Stomach smooth muscle (tissue), 2 donors: ENCODE measurements around the gene NDFIP2.
"Not testable (repeated sequence)": the region's sequence is repeated elsewhere in the genome, so short reads cannot be mapped to it uniquely, and the experiment has no call there.

ENCODE experiments used
- H3K27ac ChIP-seq: one replicate; pipeline ENCODE4 v1.7.0; 2013; ENCODE audit warnings: mild to moderate bottlenecking, low read length, inconsistent platforms
- H3K27me3 ChIP-seq, 2 donors: one replicate each; pipeline ENCODE4 v1.7.0; 2013; ENCODE audit warnings: low read length in 2 of 2; ENCODE audit not compliant: insufficient read depth in 2 of 2, control insufficient read depth in 1 of 2
- H3K36me3 ChIP-seq, 2 donors: one replicate each; pipeline ENCODE4 v1.7.0; 2013; ENCODE audit warnings: low read length in 2 of 2; ENCODE audit not compliant: control insufficient read depth in 2 of 2, insufficient read depth in 2 of 2
- H3K4me1 ChIP-seq: one replicate; pipeline ENCODE4 v1.7.0; 2013; ENCODE audit warnings: low read length; ENCODE audit not compliant: control insufficient read depth, insufficient read depth
- H3K4me3 ChIP-seq, 2 donors: one replicate each; pipeline ENCODE4 v1.7.0; 2013; ENCODE audit warnings: low read length in 2 of 2
- H3K9ac ChIP-seq, 2 donors: one replicate each; pipeline ENCODE4 v1.7.0; 2013; ENCODE audit warnings: low read length in 2 of 2, mild to moderate bottlenecking in 1 of 2
- H3K9me3 ChIP-seq, 2 donors: one replicate each; pipeline ENCODE4 v1.7.0; 2013; ENCODE audit warnings: low read length in 2 of 2; ENCODE audit not compliant: control insufficient read depth in 2 of 2
- donor health status: healthy.
- donor health status: Pancreatic carcinoma.

NDFIP2 gene

GRCh38 chr13:79591493-79591892 lies 110.5 kb downstream of the NDFIP2 start:
- Histone ChIP-seq H3K4me1 (no peaks in the 10 kb centered on the region), H3K9ac (no peak overlapping the region), H3K27ac (no peak overlapping the region), H3K27me3 (no peaks in the 10 kb centered on the region), H3K4me3 (no peak overlapping the region), H3K36me3 (no peaks in the 10 kb centered on the region), H3K9me3 (peaks cover 0 to 2% of the 10 kb centered on the region in 2 donors)

GRCh38 chr13:79593121-79593520 lies 112.2 kb downstream of the NDFIP2 start:
- Histone ChIP-seq H3K27me3 (no peaks in the 10 kb centered on the region), H3K4me1 (no peaks in the 10 kb centered on the region)

GRCh38 chr13:79593641-79594275 lies 112.8 kb downstream of the NDFIP2 start:
- H3K27ac ChIP-seq: no peak overlapping the region
- peaks cover 0 to 2% of the 10 kb centered on the region in 2 donors for H3K9me3 ChIP-seq
- no peaks in the 10 kb centered on the region for H3K4me1 ChIP-seq
- no peaks in the 10 kb centered on the region for H3K27me3 ChIP-seq
- H3K9ac ChIP-seq: no peak overlapping the region
- no peak overlapping the region for H3K4me3 ChIP-seq
- no peaks in the 10 kb centered on the region for H3K36me3 ChIP-seq

More at GRCh38 chr13:79593121-79593520, 112.2 kb downstream of the NDFIP2 start:
- Histone ChIP-seq H3K9ac (no peak overlapping the region), H3K4me3 (no peak overlapping the region), H3K36me3 (no peaks in the 10 kb centered on the region), H3K27ac (no peak overlapping the region), H3K9me3 (peaks cover 0 to 2% of the 10 kb centered on the region in 2 donors)

GRCh38 chr13:79600146-79600545 lies 119.2 kb downstream of the NDFIP2 start:
- not testable (repeated sequence) for H3K9me3 ChIP-seq, H3K4me1 ChIP-seq, H3K36me3 ChIP-seq, H3K27ac ChIP-seq, H3K4me3 ChIP-seq, H3K9ac ChIP-seq, H3K27me3 ChIP-seq

- Histone ChIP-seq H3K36me3 (no peaks in the 10 kb centered on the region), H3K4me1 (no peaks in the 10 kb centered on the region), H3K4me3 (no peak overlapping the region), H3K9ac (no peak overlapping the region), H3K27ac (no peak overlapping the region), H3K9me3 (no peaks in the 10 kb centered on the region), H3K27me3 (no peaks in the 10 kb centered on the region)
These were observed 122.0 kb downstream of the NDFIP2 start for GRCh38 chr13:79602936-79603335.

GRCh38 chr13:79604752-79605151 lies 123.8 kb downstream of the NDFIP2 start:
- no peaks in the 10 kb centered on the region for H3K9me3 ChIP-seq
- no peaks in the 10 kb centered on the region for H3K36me3 ChIP-seq
- H3K4me3 ChIP-seq: no peak overlapping the region
- no peak overlapping the region for H3K9ac ChIP-seq
- H3K27ac ChIP-seq: no peak overlapping the region
- no peaks in the 10 kb centered on the region for H3K27me3 ChIP-seq
- H3K4me1 ChIP-seq: no peaks in the 10 kb centered on the region
